DOHH2 (cell line): ENCODE results near the gene PPHLN1.

ENCODE experiments used
- EZH2phosphoT487 ChIP-seq: fragments of 200-600 bp; sonication (generic); IDR thresholded peaks from 2 replicates; pipeline ENCODE4 v1.6.1; 2017; ENCODE audit warnings: borderline replicate concordance, mild to moderate bottlenecking, antibody characterized with exemption, low read length, moderate library complexity, mixed read lengths
- TF ChIP-seq, protein P1 (sequence below): fragments of 200-600 bp; sonication (generic); IDR thresholded peaks from one replicate; pipeline ENCODE4 v1.5.1; 2014; ENCODE audit warnings: antibody characterized with exemption, mild to moderate bottlenecking, low read depth, low read length; ENCODE audit not compliant: poor library complexity, severe bottlenecking

DNA sequence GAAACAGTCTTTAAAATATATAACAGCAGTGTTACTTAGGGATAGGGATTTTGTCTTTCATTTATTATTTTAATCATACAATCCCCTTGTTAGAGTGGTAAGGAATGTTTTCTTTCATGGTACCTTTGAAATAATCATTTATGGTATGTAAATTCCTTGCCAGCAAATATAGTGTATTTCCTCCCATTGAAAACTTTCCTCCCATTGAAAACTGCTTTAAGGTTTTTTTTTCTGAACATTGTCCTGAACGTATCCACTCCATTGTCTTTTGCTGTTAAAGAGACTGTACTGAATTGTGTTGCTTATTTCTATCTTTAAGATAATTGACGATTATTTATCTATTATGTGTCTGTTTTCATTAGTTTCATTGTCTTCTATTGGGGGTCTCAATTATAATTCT lies 83.5 kb downstream of the PPHLN1 start:
- TF ChIP-seq, protein P1, sequence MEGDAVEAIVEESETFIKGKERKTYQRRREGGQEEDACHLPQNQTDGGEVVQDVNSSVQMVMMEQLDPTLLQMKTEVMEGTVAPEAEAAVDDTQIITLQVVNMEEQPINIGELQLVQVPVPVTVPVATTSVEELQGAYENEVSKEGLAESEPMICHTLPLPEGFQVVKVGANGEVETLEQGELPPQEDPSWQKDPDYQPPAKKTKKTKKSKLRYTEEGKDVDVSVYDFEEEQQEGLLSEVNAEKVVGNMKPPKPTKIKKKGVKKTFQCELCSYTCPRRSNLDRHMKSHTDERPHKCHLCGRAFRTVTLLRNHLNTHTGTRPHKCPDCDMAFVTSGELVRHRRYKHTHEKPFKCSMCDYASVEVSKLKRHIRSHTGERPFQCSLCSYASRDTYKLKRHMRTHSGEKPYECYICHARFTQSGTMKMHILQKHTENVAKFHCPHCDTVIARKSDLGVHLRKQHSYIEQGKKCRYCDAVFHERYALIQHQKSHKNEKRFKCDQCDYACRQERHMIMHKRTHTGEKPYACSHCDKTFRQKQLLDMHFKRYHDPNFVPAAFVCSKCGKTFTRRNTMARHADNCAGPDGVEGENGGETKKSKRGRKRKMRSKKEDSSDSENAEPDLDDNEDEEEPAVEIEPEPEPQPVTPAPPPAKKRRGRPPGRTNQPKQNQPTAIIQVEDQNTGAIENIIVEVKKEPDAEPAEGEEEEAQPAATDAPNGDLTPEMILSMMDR, result no peak
- TF ChIP-seq EZH2phosphoT487, result no peak
